H1 (cell line): ENCODE data around the gene NDUFS4. TPM values are rescaled to one million over a fixed set of nuclear protein-coding genes. Genes with fewer than 3 reads are reported as not detected.

Source experiments
- CHD7 ChIP-seq: fragments of 300-600 bp; sonication (generic); IDR thresholded peaks from 2 replicates; pipeline ENCODE4 v1.7.1; 2012; ENCODE audit warnings: low read length, moderate library complexity, mild to moderate bottlenecking, inconsistent platforms; ENCODE audit not compliant: insufficient replicate concordance
- CTCF ChIP-seq, 3 experiments: IDR thresholded peaks; 1 replicate in 2 of 3; 2 replicates in 1 of 3; pipeline versions ENCODE4 v1.5.1 to v1.6.1; 2011; ENCODE audit warnings: low read length in 3 of 3, mild to moderate bottlenecking in 3 of 3, inconsistent platforms in 2 of 3, low read depth in 1 of 3, moderate library complexity in 1 of 3; ENCODE audit not compliant: insufficient read depth in 1 of 3; ENCODE audit errors: control extremely low read depth in 1 of 3
- GABPA ChIP-seq: IDR thresholded peaks from 2 replicates; pipeline ENCODE4 v1.6.1; 2011; ENCODE audit warnings: mild to moderate bottlenecking, low read length, moderate library complexity, borderline replicate concordance; ENCODE audit not compliant: insufficient read depth
- KDM5A ChIP-seq: fragments of 200-600 bp; IDR thresholded peaks from 2 replicates; pipeline ENCODE4 v1.7.1; 2012; ENCODE audit warnings: mild to moderate bottlenecking, low read length, inconsistent platforms, mixed read lengths
- PHF8 ChIP-seq: fragments of 200-600 bp; sonication (generic); conservative IDR thresholded peaks from 2 replicates; pipeline ENCODE4 v1.7.1; 2012; ENCODE audit warnings: low read depth, mild to moderate bottlenecking, inconsistent platforms, low read length, moderate library complexity
- SUZ12 ChIP-seq: fragments of 200-600 bp; sonication (generic); IDR thresholded peaks from 2 replicates; pipeline ENCODE4 v1.6.1; 2012; ENCODE audit warnings: mild to moderate bottlenecking, inconsistent platforms, low read length, moderate library complexity, mixed read lengths
- TCF12 ChIP-seq: IDR thresholded peaks from 2 replicates; pipeline ENCODE4 v1.6.1; 2011; ENCODE audit warnings: low read depth, mild to moderate bottlenecking, low read length
- TEAD4 ChIP-seq: IDR thresholded peaks from 2 replicates; pipeline ENCODE4 v1.6.1; 2012; ENCODE audit warnings: low read depth, low read length, inconsistent platforms, mixed read lengths
- polyA plus RNA-seq, 7 experiments: library from polyadenylated mRNA; depleted of rRNA in 3 of 7; stranded (reverse) in 5 of 7; unstranded in 2 of 7; fragments of >200 nt in 5 of 7; fragments of 200-250 nt in 2 of 7; gene quantifications; 1 replicate in 5 of 7; 2 replicates in 1 of 7; 4 replicates in 1 of 7; pipeline versions ENCODE4 v1.2.1 to v1.2.3, GENCODE V29; 2011 to 2013; ENCODE audit warnings: missing spikeins in 2 of 7, mixed read lengths in 2 of 7
- total RNA-seq: library from RNA; stranded (reverse); fragmentation: NEBNext Ultra II Directional; extraction: Animal tissue kit (Norgen Biotek cat#: 25700); gene quantifications from 2 replicates; pipeline ENCODE4 v1.2.1, GENCODE V29; 2021
- TF ChIP-seq, protein P1 (sequence below): IDR thresholded peaks from 2 replicates; pipeline ENCODE4 v1.6.1; 2012; ENCODE audit warnings: inconsistent platforms

Gene NDUFS4
- total and polyA plus RNA-seq, 2 of the 8 experiments (the other 6 are each of a cell fraction or from before 2014, with no cell fraction given) = 74.6 to 75.9 TPM

- TF ChIP-seq CHD7 (no peak), TCF12 (no peak), SUZ12 (no peak), PHF8 (no peak), KDM5A (no peak), GABPA (no peak), TEAD4 (no peak), CTCF (IDR thresholded peaks at IDR 0.05; ENCODE audit: control extremely low read depth in 1 of 3, insufficient read depth in 1 of 3, low read depth in 1 of 3, low read length in 3 of 3) (no peak)
- TF ChIP-seq, protein P1, sequence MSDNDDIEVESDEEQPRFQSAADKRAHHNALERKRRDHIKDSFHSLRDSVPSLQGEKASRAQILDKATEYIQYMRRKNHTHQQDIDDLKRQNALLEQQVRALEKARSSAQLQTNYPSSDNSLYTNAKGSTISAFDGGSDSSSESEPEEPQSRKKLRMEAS = no peak
Measured at GRCh38 chr5:53613536-53613935, 53.1 kb downstream of the NDUFS4 start (continued).
